MM.1S (cell line): ENCODE results near the gene WDR70.
"Not testable (repeated sequence)": the region's sequence is repeated elsewhere in the genome, so short reads cannot be mapped to it uniquely, and the experiment has no call there.

ENCODE experiments used
- DNase-seq: peaks from one replicate; pipeline ENCODE4 v3.0.0-alpha.2; 2015
- H2AFZ ChIP-seq: fragments of 300-600 bp; sonication (generic); 2 replicates; pipeline ENCODE4 v1.6.0; 2016; ENCODE audit warnings: antibody characterized with exemption, low read length
- H3F3A ChIP-seq: fragments of 300-600 bp; sonication (generic); 2 replicates; pipeline ENCODE4 v1.6.1; 2016; ENCODE audit warnings: mild to moderate bottlenecking, antibody characterized with exemption, low read length, moderate library complexity, mixed read lengths; ENCODE audit not compliant: insufficient read depth
- H3K27ac ChIP-seq: fragments of 300-600 bp; sonication (generic); 2 replicates; pipeline ENCODE4 v1.5.1; 2016; ENCODE audit warnings: mild to moderate bottlenecking, low read length
- H3K27me3 ChIP-seq: fragments of 300-600 bp; sonication (generic); replicated peaks from 2 replicates; pipeline ENCODE4 v1.6.0; 2016; ENCODE audit warnings: low read length; ENCODE audit not compliant: insufficient read depth
- H3K36me3 ChIP-seq: fragments of 300-600 bp; sonication (generic); replicated peaks from 2 replicates; pipeline ENCODE4 v1.6.1; 2016; ENCODE audit warnings: mild to moderate bottlenecking, low read length, mixed read lengths; ENCODE audit not compliant: insufficient read depth
- H3K4me1 ChIP-seq: fragments of 300-600 bp; sonication (generic); 2 replicates; pipeline ENCODE4 v1.6.1; 2016; ENCODE audit warnings: low read length, mixed read lengths
- H3K4me2 ChIP-seq: fragments of 300-600 bp; sonication (generic); 2 replicates; pipeline ENCODE4 v1.6.0; 2016; ENCODE audit warnings: low read depth, low read length
- H3K4me3 ChIP-seq: fragments of 300-600 bp; sonication (generic); 2 replicates; pipeline ENCODE4 v1.5.1; 2016; ENCODE audit warnings: low read length, mixed read lengths
- H3K79me2 ChIP-seq: fragments of 300-600 bp; sonication (generic); 2 replicates; pipeline ENCODE4 v1.6.1; 2016; ENCODE audit warnings: mixed run types, low read length, mixed read lengths
- H3K9ac ChIP-seq: fragments of 300-600 bp; sonication (generic); 2 replicates; pipeline ENCODE4 v1.6.1; 2016; ENCODE audit warnings: low read length, mixed read lengths
- H3K9me2 ChIP-seq: fragments of 300-600 bp; sonication (generic); replicated peaks from 2 replicates; pipeline ENCODE4 v1.6.1; 2016; ENCODE audit warnings: mild to moderate bottlenecking, low read length, mixed read lengths; ENCODE audit not compliant: insufficient read depth
- H3K9me3 ChIP-seq: fragments of 300-600 bp; sonication (generic); replicated peaks from 2 replicates; pipeline ENCODE4 v1.6.1; 2016; ENCODE audit warnings: mild to moderate bottlenecking, low read length, mixed read lengths; ENCODE audit not compliant: insufficient read depth
- H4K20me1 ChIP-seq: fragments of 300-600 bp; sonication (generic); 2 replicates; pipeline ENCODE4 v1.6.1; 2016; ENCODE audit warnings: mild to moderate bottlenecking, low read length, moderate library complexity, mixed read lengths; ENCODE audit not compliant: insufficient read depth
- EZH2 ChIP-seq: fragments of 300-600 bp; sonication (generic); optimal IDR thresholded peaks from 2 replicates; pipeline ENCODE3; 2017; ENCODE audit warnings: low read depth, mild to moderate bottlenecking, antibody characterized with exemption, low read length, mixed read lengths
- EZH2phosphoT487 ChIP-seq: fragments of 300-600 bp; sonication (generic); IDR thresholded peaks from 2 replicates; pipeline ENCODE4 v1.6.1; 2018; ENCODE audit warnings: antibody characterized with exemption, low read length
- TF ChIP-seq, protein P1 (sequence below): fragments of 300-600 bp; sonication (generic); IDR thresholded peaks from 2 replicates; pipeline ENCODE4 v1.5.1; 2016; ENCODE audit warnings: antibody characterized with exemption, low read length, mixed read lengths

WDR70 gene

GRCh38 chr5:37412515-37412914 lies 33.4 kb downstream of the WDR70 start:
- no peaks in the 10 kb centered on the region for H3K36me3 ChIP-seq
- no peak overlapping the region for H3K27ac ChIP-seq
- H4K20me1 ChIP-seq: no peaks in the 10 kb centered on the region
- H3K27me3 ChIP-seq: no peaks in the 10 kb centered on the region
- no peaks in the 10 kb centered on the region for H3K9me2 ChIP-seq
- no peaks in the 10 kb centered on the region for H3K4me1 ChIP-seq
- no peak overlapping the region for H3K4me3 ChIP-seq
- DNase-seq: no peak
- H3K4me2 ChIP-seq: no peak overlapping the region
- no peak overlapping the region for H3K9ac ChIP-seq
- no peaks in the 10 kb centered on the region for H3K9me3 ChIP-seq
- no peak for TF ChIP-seq EZH2
- TF ChIP-seq, protein P1, sequence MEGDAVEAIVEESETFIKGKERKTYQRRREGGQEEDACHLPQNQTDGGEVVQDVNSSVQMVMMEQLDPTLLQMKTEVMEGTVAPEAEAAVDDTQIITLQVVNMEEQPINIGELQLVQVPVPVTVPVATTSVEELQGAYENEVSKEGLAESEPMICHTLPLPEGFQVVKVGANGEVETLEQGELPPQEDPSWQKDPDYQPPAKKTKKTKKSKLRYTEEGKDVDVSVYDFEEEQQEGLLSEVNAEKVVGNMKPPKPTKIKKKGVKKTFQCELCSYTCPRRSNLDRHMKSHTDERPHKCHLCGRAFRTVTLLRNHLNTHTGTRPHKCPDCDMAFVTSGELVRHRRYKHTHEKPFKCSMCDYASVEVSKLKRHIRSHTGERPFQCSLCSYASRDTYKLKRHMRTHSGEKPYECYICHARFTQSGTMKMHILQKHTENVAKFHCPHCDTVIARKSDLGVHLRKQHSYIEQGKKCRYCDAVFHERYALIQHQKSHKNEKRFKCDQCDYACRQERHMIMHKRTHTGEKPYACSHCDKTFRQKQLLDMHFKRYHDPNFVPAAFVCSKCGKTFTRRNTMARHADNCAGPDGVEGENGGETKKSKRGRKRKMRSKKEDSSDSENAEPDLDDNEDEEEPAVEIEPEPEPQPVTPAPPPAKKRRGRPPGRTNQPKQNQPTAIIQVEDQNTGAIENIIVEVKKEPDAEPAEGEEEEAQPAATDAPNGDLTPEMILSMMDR: no peak
- no peak for TF ChIP-seq EZH2phosphoT487
- no peaks in the 10 kb centered on the region for H3F3A ChIP-seq
- H2AFZ ChIP-seq: no peak overlapping the region
- no peaks in the 10 kb centered on the region for H3K79me2 ChIP-seq

DNA sequence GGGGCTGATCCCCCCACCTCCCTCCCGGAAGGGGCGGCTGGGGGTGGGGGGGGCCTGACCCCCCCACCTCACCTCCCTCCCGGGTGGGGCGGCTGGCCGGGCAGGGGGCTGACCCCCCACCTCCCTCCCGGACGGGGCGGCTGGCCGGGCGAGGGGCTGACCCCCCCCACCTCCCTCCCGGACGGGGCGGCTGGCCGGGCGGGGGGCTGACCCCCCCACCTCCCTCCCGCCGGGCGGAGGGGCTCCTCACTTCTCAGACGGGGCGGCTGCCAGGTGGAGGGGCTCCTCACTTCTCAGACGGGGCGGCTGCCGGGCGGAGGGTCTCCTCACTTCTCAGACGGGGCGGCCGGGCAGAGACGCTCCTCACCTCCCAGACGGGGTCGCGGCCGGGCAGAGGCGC lies 36.3 kb downstream of the WDR70 start:
- H3K27ac ChIP-seq, H3K36me3 ChIP-seq, H3K4me2 ChIP-seq, H2AFZ ChIP-seq, H3K9me3 ChIP-seq, H4K20me1 ChIP-seq, H3K4me3 ChIP-seq, H3K79me2 ChIP-seq, H3K27me3 ChIP-seq, DNase-seq, H3K4me1 ChIP-seq, H3F3A ChIP-seq, H3K9ac ChIP-seq, H3K9me2 ChIP-seq: not testable (repeated sequence)

DNA sequence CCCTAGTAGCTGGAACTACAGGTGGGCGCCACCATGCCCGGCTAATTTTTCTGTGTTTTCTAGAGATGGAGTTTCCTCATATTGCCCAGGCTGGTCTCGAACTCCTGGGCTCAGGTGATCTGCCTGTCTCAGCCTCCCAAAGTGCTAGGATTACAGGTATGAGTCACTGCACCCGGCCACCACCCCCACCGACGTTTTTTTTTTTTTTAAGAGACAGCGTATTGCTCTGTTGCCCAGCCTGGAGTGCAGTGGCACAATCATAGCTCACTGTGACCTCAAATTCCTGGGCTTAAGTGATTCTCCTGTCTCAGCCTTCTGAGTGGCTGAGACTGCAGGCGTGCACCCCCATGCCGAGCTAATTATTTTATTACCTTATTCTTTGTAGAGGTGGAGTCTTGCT lies 38.2 kb downstream of the WDR70 start:
- TF ChIP-seq, protein P1: no peak
- TF ChIP-seq EZH2phosphoT487 (no peak), EZH2 (no peak)
- no peak overlapping the region for H3K4me2 ChIP-seq
- H3K9me3 ChIP-seq: no peaks in the 10 kb centered on the region
- no peak for DNase-seq
- no peak overlapping the region for H3K27ac ChIP-seq
- no peak overlapping the region for H3K4me3 ChIP-seq
- no peaks in the 10 kb centered on the region for H3F3A ChIP-seq
- no peaks in the 10 kb centered on the region for H3K79me2 ChIP-seq
- H3K9me2 ChIP-seq: no peaks in the 10 kb centered on the region
- H3K9ac ChIP-seq: no peak overlapping the region
- no peaks in the 10 kb centered on the region for H4K20me1 ChIP-seq
- H3K36me3 ChIP-seq: no peaks in the 10 kb centered on the region
- H2AFZ ChIP-seq: no peak overlapping the region
- no peaks in the 10 kb centered on the region for H3K27me3 ChIP-seq
- no peaks in the 10 kb centered on the region for H3K4me1 ChIP-seq

DNA sequence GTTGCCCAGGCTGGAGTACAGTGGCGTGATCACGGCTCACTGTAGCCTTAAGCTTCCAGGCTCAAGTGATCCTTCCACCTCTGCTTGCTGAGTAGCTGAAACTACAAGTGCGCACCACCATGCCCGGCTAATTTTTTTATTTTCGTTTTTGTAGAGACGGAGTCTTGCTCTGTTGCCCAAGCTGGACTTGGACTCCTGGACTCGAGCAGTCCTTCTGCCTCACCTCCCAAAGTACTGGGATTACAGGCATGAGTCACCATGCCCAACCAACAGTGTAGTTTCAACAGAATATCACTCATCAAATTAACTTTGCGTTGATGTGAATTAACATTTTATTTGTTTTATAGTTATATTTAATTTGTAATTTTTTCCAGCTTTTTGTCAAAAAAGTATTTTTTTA lies 45.3 kb downstream of the WDR70 start:
- no peaks in the 10 kb centered on the region for H3K27me3 ChIP-seq
- DNase-seq: no peak
- no peaks in the 10 kb centered on the region for H3F3A ChIP-seq
- TF ChIP-seq EZH2 (no peak), EZH2phosphoT487 (no peak)
- TF ChIP-seq, protein P1: no peak
- no peaks in the 10 kb centered on the region for H3K9me2 ChIP-seq
- H3K9me3 ChIP-seq: no peaks in the 10 kb centered on the region
- no peak overlapping the region for H3K4me2 ChIP-seq
- H3K36me3 ChIP-seq: no peaks in the 10 kb centered on the region
- no peak overlapping the region for H3K9ac ChIP-seq
- H2AFZ ChIP-seq: no peak overlapping the region
- no peak overlapping the region for H3K27ac ChIP-seq
- no peaks in the 10 kb centered on the region for H3K4me1 ChIP-seq
- H3K4me3 ChIP-seq: no peak overlapping the region
- H4K20me1 ChIP-seq: no peaks in the 10 kb centered on the region
- no peaks in the 10 kb centered on the region for H3K79me2 ChIP-seq
